NT2/D1 (cell line): Measurements from ENCODE around the gene SPRED1.

ENCODE experiments used
- SUZ12 ChIP-seq: IDR thresholded peaks from 2 replicates; pipeline ENCODE4 v1.6.1; 2011; ENCODE audit not compliant: insufficient read length, insufficient read depth; ENCODE audit errors: extremely low read depth
- YY1 ChIP-seq: IDR thresholded peaks from 2 replicates; pipeline ENCODE4 v1.6.1; 2011; ENCODE audit not compliant: insufficient read length, insufficient read depth
- ZNF274 ChIP-seq: IDR thresholded peaks from 2 replicates; pipeline ENCODE4 v1.6.1; 2011; ENCODE audit warnings: mild to moderate bottlenecking, low read depth, low read length

- TF ChIP-seq YY1 (no peak), ZNF274 (no peak), SUZ12 (no peak)
These were observed 67.5 kb downstream of the SPRED1 start for GRCh38 chr15:38320181-38320580.
